ENCODE measurements around the gene REST.

DNA sequence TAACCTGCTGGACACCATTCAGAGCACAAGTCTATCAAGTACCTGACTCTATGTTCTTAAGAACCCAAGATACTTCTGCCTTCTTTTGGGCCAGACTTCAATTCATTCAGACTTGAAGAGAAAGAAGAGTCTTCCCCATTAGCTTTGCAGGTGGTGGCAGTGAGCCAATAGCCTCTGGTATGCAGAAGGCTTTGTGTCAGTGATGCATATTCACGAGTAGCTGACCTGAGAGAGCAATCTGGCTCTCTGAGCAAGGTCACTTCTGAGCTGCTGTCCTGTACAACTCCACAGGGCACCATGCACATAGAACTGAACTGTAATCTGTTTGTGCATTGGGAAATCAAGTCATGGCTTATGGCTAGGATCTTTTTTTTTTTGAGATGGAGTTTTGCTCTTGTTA, 46.3 kb upstream of the REST start:
- TF ChIP-seq POLR2A (IDR thresholded peaks at IDR 0.05; ENCODE audit: low read depth, low read length) (no peak), POLR2AphosphoS5 (IDR thresholded peaks at IDR 0.05; ENCODE audit: low read depth, low read length) (no peak)
